Measurements from ENCODE around the gene BPIFB6.

Gene BPIFB6

GRCh38 chr20:33061658-33062028 lies 30.2 kb downstream of the BPIFB6 start:
- no peak for DNase-seq (ENCODE audit: low read depth)

- no peak for DNase-seq (ENCODE audit: low read depth)
Observed at GRCh38 chr20:33062105-33062824, 30.8 kb downstream of the BPIFB6 start.

GRCh38 chr20:33062825-33063149 lies 31.3 kb downstream of the BPIFB6 start:
- DNase-seq (ENCODE audit: low read depth), result no peak

- no peak for DNase-seq (ENCODE audit: low read depth)
Observed at GRCh38 chr20:33063271-33063670, 31.8 kb downstream of the BPIFB6 start.

GRCh38 chr20:33064572-33065287 lies 33.3 kb downstream of the BPIFB6 start:
- no peak for DNase-seq (ENCODE audit: low read depth)

- DNase-seq (ENCODE audit: low read depth), result no peak
Observed at GRCh38 chr20:33065785-33066184, 34.3 kb downstream of the BPIFB6 start.

GRCh38 chr20:33067806-33068205 lies 36.4 kb downstream of the BPIFB6 start:
- no peak for DNase-seq (ENCODE audit: low read depth)

- no peak for DNase-seq (ENCODE audit: low read depth)
Observed at GRCh38 chr20:33068251-33068939, 36.9 kb downstream of the BPIFB6 start.

GRCh38 chr20:33069673-33070072 lies 38.2 kb downstream of the BPIFB6 start:
- no peak for DNase-seq (ENCODE audit: low read depth)

GRCh38 chr20:33070111-33071053 lies 38.9 kb downstream of the BPIFB6 start:
- DNase-seq (ENCODE audit: low read depth), result no peak

- no peak for DNase-seq (ENCODE audit: low read depth)
Observed at GRCh38 chr20:33071198-33071597, 39.8 kb downstream of the BPIFB6 start.

- DNase-seq (ENCODE audit: low read depth), result no peak
Observed at GRCh38 chr20:33072362-33072761, 40.9 kb downstream of the BPIFB6 start.

- DNase-seq (ENCODE audit: low read depth), result no peak
Observed at GRCh38 chr20:33072813-33073212, 41.4 kb downstream of the BPIFB6 start.

GRCh38 chr20:33074675-33075074 lies 43.2 kb downstream of the BPIFB6 start:
- no peak for DNase-seq (ENCODE audit: low read depth)

GRCh38 chr20:33075281-33075680 lies 43.8 kb downstream of the BPIFB6 start:
- DNase-seq (ENCODE audit: low read depth), result no peak

GRCh38 chr20:33076662-33077372 lies 45.4 kb downstream of the BPIFB6 start:
- no peak for DNase-seq (ENCODE audit: low read depth)

GRCh38 chr20:33079259-33079658 lies 47.8 kb downstream of the BPIFB6 start, which contains the start of gene BPIFB4:
Gene BPIFB4, plus strand, starts transcription at chr20:33079643. Its CDS starts 1,884 bp downstream, at chr20:33081527.
- DNase-seq (ENCODE audit: low read depth), result peak; percentile 56

GRCh38 chr20:33081411-33082154 lies 50.1 kb downstream of the BPIFB6 start:
- DNase-seq (ENCODE audit: low read depth), result no peak

GRCh38 chr20:33082546-33082945 lies 51.1 kb downstream of the BPIFB6 start:
- no peak for DNase-seq (ENCODE audit: low read depth)

GRCh38 chr20:33083544-33084340 lies 52.3 kb downstream of the BPIFB6 start:
- DNase-seq (ENCODE audit: low read depth), result no peak
